BJ (cell line): ENCODE measurements around the gene CYP24A1. TPM values are rescaled to one million over a fixed set of nuclear protein-coding genes. Genes with fewer than 3 reads are reported as not detected.

Experiments used
- CTCF ChIA-PET: fragments of 350-600 bp; formaldehyde crosslinking; extraction: SDS; loops from one replicate; lab custom pipeline; 2021; ENCODE audit warnings: antibody characterized with exemption, inconsistent platforms; lab: Yijun Ruan, JAX
- POLR2A ChIA-PET: fragments of 300-600 bp; sonication (Branson Sonifier 250); formaldehyde crosslinking; extraction: SDS; loops from one replicate; lab custom pipeline; 2021; ENCODE audit warnings: antibody characterized with exemption; lab: Charles Lee
- DNase-seq: peaks from one replicate; pipeline ENCODE4 v3.0.0-alpha.2; 2011; ENCODE audit warnings: low read depth
- H3K27me3 ChIP-seq: 2 replicates; pipeline ENCODE4 v1.6.0; 2011; ENCODE audit warnings: low read length; ENCODE audit not compliant: control insufficient read depth, insufficient read depth
- H3K36me3 ChIP-seq: 2 replicates; pipeline ENCODE4 v1.5.1; 2011; ENCODE audit warnings: low read length; ENCODE audit not compliant: control insufficient read depth, insufficient read depth
- H3K4me3 ChIP-seq: 2 replicates; pipeline ENCODE4 v1.5.1; 2011; ENCODE audit warnings: low read depth, mild to moderate bottlenecking, control low read depth, low read length
- CTCF ChIP-seq: IDR thresholded peaks from 2 replicates; pipeline ENCODE4 v1.5.1; 2011; ENCODE audit warnings: low read depth, mild to moderate bottlenecking, control low read depth, inconsistent platforms, low read length, moderate library complexity; ENCODE audit not compliant: insufficient read depth
- polyA plus RNA-seq: library from polyadenylated mRNA; depleted of rRNA; stranded (reverse); fragments of >200 nt; gene quantifications from 2 replicates; pipeline ENCODE4 v1.2.3, GENCODE V29; 2011

The CYP24A1 gene
- polyA plus RNA-seq, 1 experiment = 0.10 TPM

DNA sequence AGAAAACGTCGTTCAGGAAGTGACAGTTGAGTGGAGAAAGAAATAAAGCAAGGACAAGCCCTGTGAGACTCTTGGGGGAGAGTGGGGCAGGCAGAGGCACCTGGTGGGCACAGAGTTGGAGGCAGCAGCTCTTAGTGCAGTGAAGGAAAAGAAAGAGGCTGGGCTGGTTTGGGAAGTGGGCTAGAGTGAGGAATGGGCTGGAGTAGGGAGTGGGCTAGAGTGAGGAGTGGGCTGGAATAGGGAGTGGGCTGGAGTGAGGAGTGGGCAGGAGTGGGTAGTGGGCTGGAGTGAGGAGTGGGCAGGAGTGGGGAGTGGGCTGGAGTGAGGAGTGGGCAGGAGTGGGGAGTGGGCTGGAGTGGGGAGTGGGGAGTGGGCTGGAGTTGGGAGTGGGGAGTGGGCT lies 59.7 kb downstream of the CYP24A1 start:
- no peak overlapping the region for H3K4me3 ChIP-seq
- CTCF ChIA-PET = no interaction called here
- POLR2A ChIA-PET = no interaction called here
- H3K36me3 ChIP-seq = no peaks in the 10 kb centered on the region
- DNase-seq = no peak
- no peaks in the 10 kb centered on the region for H3K27me3 ChIP-seq
- TF ChIP-seq CTCF = no peak

DNA sequence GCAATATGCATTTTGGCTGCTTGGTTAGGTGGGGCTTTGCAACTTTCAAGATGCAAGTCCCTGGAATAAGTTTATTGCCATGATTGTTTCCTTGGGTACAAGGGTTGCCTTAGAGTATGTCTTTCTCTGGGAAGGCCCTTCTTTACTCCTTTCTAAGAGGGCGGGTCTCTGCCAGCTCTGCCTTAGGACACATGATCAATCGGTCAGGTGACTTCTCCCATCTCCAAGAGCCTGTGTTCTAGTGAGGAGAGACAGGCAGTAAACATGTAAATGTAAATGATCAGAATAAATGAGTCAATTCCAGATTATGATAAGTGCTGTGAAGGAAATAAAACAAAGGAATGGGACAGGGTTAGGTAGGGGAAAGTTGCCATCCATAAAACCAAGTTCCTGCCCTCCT lies 60.2 kb downstream of the CYP24A1 start:
- Histone ChIP-seq H3K36me3 (no peaks in the 10 kb centered on the region), H3K4me3 (no peak overlapping the region), H3K27me3 (no peaks in the 10 kb centered on the region)
- no peak for DNase-seq
- CTCF ChIA-PET = no interaction called here
- no peak for TF ChIP-seq CTCF
- POLR2A ChIA-PET = no interaction called here

- POLR2A ChIA-PET = no interaction called here
- Histone ChIP-seq H3K27me3 (no peaks in the 10 kb centered on the region), H3K4me3 (no peak overlapping the region)
These were observed 61.4 kb downstream of the CYP24A1 start for GRCh38 chr20:54112221-54112884.

DNA sequence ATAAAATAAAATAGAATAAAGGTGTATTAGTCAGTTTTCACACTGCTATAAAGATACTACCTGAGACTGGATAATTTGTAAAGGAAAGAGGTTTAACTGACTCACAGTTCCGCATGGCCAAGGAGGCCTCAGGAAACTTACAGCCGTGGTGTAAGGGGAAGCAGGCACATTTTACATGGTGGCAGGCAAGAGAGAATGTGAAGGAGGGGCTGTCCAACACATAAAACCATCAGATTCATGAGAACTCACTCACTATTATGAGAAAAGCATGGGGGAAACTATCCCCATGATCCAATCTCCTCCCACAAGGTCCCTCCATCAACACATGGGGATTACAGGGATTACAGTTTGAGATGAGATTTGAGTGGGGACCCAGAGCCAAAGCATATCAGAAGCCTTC lies 62.3 kb downstream of the CYP24A1 start:
- Histone ChIP-seq H3K4me3 (no peak overlapping the region), H3K36me3 (no peaks in the 10 kb centered on the region), H3K27me3 (no peaks in the 10 kb centered on the region)
- no peak for TF ChIP-seq CTCF
- CTCF ChIA-PET = interaction anchor here (3.7 to 3.8 kb wide), 2 partner anchors 14 to 88 kb away, joined by 16 to 17 read pairs; no protein-coding TSS in a partner anchor
- no peak for DNase-seq
- POLR2A ChIA-PET = no interaction called here

More at GRCh38 chr20:54112221-54112884, 61.4 kb downstream of the CYP24A1 start:
- no peak for DNase-seq
- H3K36me3 ChIP-seq = no peaks in the 10 kb centered on the region
- TF ChIP-seq CTCF = no peak
- CTCF ChIA-PET = interaction anchor here (0.6 kb wide), 1 partner anchor 355 kb away, joined by 5 read pairs; no protein-coding TSS in a partner anchor

DNA sequence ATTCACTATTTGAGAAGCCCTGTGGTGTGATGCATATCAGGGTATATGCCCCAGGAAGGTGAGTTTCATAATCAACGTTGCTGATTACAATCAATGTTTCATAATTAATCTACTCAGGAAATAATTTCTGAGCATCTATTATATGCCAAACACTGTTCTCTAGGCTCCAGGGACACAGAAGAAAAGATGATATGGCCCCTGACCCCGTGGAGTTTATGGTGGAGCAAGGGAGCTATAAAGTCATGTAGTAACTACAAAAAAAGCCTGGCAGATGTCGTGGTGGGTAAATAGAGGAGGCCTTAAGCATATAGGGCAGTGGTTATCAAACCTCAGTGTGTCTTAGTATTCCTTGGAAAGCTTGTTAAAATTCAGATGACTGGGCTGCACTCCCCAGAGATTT lies 63.3 kb downstream of the CYP24A1 start:
- DNase-seq = no peak
- Histone ChIP-seq H3K4me3 (no peak overlapping the region), H3K27me3 (no peaks in the 10 kb centered on the region), H3K36me3 (no peaks in the 10 kb centered on the region)
- ChIA-PET POLR2A (no interaction called here), CTCF (interaction anchor here (1.6 to 3.8 kb wide), 3 partner anchors 13 to 89 kb away, joined by 3 to 17 read pairs (median 16); no protein-coding TSS in a partner anchor)
- TF ChIP-seq CTCF = no peak
